ENCODE measurements around the gene GPC6.

DNA sequence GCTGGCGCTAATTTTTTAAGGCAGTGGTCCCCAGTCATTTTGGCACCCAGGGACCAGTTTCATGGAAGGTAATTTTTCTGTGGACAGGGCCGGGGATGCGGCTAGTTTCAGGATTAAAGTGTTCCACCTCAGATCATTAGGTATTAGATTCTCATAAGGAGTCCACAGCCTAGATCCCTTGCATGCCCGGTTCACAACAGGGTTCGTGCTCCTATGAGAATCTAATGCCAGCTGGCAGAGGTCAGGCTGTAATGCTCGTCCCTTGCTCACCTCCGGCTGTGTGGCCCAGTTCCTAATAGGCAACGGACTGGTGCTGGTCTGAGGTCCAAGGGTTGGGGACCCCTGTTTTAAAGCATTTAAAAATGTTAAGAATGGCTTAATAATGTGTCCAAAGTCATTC, 54.1 kb downstream of the GPC6 start:
- TF ChIP-seq, protein P1, sequence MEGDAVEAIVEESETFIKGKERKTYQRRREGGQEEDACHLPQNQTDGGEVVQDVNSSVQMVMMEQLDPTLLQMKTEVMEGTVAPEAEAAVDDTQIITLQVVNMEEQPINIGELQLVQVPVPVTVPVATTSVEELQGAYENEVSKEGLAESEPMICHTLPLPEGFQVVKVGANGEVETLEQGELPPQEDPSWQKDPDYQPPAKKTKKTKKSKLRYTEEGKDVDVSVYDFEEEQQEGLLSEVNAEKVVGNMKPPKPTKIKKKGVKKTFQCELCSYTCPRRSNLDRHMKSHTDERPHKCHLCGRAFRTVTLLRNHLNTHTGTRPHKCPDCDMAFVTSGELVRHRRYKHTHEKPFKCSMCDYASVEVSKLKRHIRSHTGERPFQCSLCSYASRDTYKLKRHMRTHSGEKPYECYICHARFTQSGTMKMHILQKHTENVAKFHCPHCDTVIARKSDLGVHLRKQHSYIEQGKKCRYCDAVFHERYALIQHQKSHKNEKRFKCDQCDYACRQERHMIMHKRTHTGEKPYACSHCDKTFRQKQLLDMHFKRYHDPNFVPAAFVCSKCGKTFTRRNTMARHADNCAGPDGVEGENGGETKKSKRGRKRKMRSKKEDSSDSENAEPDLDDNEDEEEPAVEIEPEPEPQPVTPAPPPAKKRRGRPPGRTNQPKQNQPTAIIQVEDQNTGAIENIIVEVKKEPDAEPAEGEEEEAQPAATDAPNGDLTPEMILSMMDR (IDR thresholded peaks at IDR 0.05; ENCODE audit: poor library complexity), result no peak
- TF ChIP-seq EZH2 (IDR thresholded peaks at IDR 0.05; ENCODE audit: borderline replicate concordance), result no peak
